Mucosa of gallbladder (tissue), 1 donor: ENCODE measurements around the gene ZNF563. TPM values are rescaled to one million over a fixed set of nuclear protein-coding genes. Genes with fewer than 3 reads are reported as not detected.
A peak's percentile ranks its signal among the peaks of the same experiment; 100 is the strongest.
"Not testable (repeated sequence)": the region's sequence is repeated elsewhere in the genome, so short reads cannot be mapped to it uniquely, and the experiment has no call there.

ENCODE experiments used
- DNase-seq: peaks from one replicate; pipeline ENCODE4 v3.0.0-alpha.2; 2020; ENCODE audit warnings: low spot score
- total RNA-seq: library from RNA; stranded (reverse); gene quantifications from one replicate; pipeline ENCODE4 v1.2.1, GENCODE V29; 2021
- donor health status: DM: no; HTN: no; CAD: no.

Gene ZNF563
- total RNA-seq, result 2.9 TPM

DNA sequence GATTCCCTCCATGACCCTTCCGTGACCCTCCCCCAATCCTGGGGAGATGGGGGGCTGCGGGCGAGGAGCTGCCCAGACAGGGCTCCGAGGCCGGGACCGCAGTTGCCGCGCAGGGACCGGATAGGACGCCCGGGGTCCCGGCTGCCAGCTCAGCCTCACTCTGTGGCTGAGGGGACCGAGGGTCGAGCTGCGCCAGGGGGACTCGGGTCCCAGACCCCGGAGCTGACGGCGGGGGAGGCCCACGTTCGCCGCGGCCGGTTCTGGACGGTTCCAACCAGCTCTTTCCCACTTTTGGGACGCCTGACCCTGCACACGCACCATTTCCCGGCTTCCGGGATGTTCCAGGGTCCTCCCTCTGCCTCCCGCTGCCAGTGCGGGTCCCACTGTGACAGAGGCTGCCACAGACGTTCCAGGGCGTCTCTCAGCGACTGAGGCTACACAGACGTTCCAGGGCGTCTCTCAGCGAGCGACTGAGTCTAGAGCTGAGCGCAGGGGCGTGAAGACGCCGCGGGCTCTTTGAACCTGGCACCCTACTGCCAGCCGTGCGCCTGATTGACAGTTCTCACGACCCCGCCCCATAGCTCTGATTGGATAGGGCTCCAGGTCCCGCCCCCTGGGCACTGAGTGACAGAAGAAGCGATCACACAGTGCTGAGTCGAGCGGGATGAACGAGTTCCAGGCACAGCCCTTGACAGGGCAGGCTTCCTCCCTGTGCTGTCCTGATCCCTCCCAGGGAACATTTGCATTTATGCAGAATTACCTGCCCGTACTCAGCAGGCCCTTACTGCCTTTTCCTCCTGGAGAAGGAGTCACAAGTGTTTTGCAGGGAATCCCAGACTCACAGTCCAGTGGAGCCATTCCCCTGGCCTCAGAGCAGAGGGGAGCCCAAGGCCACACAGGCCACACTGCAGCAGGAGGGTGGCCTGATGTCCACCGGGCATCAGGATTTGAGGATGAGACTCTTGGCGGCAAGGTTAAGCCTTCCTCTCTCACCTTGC, at the start of gene ZNF563:
ZNF563 (minus strand) TSS at position 472 of the 998 bp plus-strand sequence; CDS start at position 321, 151 bp downstream.
- peak; percentile 99 for DNase-seq

DNA sequence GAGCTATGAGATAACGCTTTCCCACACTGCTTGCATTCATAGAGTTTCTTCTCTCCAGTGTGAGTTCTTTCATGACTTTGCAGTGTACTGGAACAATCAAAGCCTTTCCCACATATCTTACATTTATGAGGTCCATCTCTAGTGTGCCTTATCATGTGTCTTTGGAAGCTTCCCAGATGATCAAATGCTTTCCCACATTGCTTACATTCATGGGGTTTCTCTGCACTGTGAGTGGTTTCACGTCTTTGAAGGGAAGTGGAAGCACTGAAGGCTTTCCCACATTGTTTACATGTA, 47.0 kb upstream of the ZNF563 start:
- no peak for DNase-seq

DNA sequence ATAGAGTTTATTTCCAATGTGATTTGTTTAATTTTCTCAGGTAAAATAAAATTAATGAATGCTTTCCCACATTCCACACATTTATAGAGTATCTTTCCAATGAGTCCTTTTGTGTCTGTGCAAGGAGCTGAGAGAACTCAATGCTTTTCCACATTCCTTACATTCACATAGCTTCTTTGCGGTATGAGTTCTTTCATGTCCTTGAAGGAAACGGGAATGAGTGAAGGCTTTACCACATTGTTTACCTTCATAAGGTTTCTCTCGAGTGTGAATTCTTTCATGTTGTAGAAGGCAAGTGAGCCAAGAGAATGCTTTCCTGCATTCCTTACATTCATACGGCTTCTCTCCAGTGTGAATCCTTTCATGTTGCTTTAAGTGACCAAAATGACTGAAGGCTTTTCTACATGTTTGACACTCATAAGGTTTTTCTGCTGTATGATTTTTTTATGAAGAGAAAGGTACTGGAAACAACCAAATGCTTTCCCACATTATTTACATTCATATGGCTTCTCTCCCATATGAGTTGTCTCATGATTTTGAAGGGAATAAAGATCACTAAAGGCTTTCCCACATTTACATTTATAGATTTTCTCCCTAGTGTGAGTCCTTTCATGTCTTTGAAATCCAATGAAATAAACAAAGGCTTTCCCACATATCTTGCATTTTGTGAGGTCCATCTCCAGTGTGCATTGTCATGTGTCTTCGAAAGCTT, 46.5 kb upstream of the ZNF563 start:
- no peak for DNase-seq

DNA sequence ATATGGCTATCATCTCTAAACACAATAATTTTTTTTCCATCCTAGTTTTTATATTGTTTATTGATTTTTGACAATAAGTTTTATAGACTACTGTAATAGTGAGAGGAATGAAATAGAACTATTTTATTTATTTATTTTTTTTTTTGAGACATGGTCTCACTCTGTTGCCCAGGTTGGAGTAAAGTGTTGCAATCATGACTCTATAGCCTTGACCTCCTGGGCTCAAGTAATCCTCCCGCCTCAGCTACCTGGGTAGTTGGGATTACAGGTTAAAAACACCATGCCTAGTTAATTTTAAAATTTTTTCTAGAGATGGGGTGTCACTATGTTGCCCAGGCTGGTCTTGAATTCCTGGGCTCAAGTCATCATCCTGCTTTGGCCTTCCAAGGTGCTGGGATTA, 40.6 kb upstream of the ZNF563 start:
- DNase-seq, result no peak

DNA sequence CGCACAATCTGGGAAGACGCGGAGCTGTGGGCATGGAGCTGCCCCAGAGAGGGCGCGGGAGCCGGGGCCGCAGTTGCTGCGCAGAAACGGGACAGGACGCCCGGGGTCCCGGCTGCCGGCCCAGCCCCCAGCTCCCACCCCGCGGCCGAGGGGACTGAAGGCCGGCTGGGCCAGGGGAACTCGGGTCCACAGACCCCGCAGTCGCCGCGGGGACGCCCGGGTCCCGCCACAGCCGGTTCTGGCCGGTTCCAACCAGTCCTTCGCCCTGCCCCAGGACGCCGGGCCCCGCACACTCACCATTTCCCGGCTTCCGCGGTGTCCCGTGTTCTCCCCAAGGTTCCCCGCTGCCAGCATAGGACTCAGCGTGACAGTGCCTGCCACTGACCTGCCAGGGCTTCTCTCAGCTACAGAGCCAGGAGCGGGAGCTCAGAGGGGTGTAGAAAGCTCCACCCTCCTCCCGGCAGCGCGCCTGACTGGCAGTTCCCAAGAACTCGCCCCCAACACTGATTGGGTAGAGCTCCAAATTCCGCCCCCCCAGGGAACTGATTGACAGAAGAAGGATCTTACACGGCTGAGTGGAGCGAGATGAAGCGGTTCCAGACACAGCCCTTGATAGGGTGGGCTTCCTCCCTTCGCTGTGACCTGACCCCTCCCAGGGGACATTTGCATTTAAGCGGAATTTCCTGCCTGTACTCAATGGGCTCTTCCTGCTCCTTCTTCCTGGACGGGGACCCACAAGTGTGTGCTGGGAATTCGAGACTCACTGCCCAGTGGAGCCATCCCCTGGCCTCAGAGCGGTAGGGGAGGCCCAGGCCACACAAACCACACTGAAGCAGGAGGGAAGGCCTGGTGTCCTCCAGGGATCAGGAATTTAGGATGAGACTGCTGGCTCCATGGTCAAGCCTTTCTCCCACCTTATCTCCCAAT, 32.1 kb upstream of the ZNF563 start, which contains the start of gene ZNF442:
ZNF442 (minus strand) TSS at position 448 of the 927 bp plus-strand sequence. CDS start 2,052 bp downstream, outside the sequence.
- DNase-seq, result peak; percentile 96

DNA sequence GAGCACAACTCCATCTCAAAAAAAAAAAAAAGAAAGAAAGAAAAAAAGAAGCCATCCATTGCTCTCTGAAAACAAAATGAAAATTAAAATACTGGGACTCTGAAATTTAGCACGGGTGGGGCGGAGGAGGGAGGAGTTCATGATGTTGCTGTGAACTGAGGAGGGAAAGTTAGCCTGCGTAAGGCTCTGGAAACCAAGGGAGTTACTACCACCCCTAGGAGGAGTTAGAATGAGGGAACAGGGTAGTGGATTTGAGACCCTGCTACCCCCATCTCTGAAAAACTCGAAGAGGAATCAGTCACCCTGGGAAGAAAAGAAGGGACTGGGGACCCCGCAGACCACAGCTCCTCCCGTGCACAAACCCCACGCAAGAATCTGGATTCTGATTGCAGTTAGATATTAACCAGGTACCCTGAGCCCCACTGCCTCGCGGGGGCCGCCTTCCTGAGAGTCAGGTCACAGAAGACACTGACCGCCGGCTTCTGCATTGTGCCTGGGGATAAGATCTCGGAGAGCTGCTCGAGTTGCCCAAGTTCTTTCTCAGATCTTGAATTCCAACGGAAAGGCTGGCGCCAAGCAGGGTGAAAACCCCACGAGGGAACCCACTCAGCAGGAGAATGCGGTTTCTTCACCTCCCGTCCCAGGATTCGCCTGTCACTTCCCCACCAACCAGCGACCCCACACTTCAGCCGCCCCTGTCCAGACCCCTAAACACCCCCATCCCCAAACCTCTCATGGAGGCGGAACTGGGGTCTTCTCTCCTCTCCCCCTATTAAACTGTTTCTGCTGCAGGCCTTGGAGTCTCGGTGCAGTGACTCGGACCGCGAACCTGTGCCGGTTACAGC, 31.2 kb upstream of the ZNF563 start:
- DNase-seq, result peak; percentile 16

DNA sequence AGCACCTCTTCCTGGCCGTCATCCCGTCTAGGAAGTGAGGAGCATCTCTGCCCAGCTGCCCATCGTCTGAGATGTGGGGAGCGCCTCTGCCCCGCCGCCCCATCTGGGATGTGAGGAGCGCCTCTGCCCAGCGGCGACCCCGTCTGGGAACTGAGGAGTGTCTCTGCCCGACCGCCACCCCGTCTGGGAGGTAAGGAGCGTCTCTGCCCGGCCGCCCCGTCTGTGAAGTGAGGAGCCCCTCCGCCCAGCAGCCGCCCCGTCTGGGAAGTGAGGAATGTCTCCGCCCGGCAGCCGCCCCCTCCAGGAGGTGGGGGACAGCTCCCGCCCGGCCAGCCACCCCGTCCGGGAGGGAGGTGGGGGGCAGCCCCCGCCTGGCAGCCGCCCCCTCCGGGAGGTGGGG, 28.8 kb upstream of the ZNF563 start:
- DNase-seq, result not testable (repeated sequence)

DNA sequence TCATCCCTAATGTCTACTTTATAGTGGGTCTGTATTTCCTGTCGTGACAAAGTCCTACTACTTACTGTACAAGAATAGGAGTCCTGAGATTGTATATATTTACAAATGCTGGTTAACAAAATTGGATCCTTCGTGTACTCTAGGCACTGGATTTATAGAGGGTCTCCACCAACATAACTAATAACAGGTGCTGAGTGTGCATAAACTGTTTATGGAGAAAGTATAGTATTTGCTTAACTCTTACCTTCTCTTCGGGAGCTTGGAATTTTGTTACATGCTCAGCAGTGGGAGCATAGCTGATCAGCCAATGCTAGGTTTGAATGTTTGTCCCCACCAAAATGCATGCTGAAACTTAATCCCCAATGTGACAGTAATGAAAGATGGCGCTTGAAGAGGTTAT, 19.9 kb upstream of the ZNF563 start:
- no peak for DNase-seq

DNA sequence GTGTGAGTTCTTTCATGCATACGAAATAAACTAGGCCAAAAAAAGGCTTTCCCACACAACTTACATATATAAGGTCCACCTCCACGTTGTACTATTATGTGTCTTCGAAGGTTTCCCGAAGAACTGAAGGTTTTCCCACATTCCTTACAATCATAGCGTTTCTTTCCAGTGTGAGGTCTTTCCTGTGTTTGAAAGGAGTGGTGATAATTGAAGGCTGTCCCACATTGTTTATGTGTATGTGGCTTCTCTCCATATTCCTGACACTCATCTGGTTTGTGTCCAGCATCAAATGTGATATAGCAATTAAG, 17.4 kb upstream of the ZNF563 start:
- no peak for DNase-seq

DNA sequence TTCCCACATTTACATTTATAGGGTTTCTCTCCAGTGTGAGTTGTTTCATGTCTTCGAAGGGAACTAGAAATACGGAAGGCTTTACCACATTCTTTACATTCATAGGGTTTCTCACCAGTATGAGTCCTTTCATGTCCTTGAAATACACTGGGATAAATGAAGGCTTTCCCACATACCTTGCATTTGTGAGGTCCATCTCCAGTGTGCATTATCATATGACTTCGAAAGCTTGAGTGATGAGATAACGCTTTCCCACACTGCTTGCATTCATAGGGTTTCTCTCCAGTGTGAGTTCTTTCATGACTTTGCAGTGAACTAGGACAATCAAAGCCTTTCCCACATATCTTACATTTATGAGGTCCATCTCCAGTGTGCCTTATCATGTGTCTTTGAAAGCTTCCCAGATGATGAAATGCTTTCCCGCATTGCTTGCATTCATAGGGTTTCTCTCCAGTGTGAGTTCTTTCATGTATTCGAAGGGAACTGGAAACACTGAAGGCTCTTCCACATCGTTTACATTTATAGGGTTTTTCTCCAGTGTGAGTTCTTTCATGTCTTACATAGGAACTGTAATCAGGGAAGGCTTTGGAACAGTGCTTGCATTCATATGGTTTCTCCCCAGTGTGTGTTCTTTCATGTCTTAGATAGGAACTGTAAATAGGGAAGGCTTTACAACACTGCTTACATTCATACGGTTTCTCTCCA, 16.9 kb upstream of the ZNF563 start:
- no peak for DNase-seq

DNA sequence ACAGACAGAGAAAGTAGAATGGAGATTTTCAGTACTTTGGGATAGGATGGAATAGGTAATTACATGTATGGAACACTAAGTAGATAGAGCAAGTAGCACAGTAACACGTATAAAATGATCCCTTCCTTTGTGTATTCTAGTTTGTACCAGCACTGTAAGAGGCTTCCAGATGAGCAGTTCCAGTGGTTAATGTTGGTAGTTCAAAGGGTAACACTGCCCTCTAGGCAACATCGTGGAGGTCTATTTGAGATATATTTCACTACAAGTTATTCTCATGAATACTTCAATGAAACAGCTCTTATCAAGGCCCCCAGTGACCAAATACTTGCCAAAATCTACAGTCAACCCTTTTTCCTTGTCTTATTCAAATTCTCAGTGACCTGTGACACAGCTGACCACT, 13.5 kb upstream of the ZNF563 start:
- DNase-seq, result no peak

DNA sequence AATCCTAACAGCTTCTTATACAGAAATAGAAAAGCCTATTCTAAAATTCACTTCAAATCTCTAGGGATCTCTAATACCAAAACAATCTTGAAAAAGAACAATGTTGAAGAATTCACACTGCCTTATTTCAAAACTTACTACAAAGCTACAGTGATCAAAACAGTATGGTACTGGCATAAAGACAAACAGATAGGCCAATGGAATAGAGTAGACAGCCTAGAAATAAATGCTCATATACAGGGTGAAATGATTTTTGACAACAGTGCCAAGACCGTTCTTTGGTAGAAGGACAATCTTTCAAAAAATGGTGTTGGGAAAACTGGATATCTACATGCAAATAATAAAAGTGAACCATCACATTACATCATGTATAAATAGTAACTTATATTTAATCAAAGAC, 11.8 kb upstream of the ZNF563 start:
- DNase-seq, result no peak

DNA sequence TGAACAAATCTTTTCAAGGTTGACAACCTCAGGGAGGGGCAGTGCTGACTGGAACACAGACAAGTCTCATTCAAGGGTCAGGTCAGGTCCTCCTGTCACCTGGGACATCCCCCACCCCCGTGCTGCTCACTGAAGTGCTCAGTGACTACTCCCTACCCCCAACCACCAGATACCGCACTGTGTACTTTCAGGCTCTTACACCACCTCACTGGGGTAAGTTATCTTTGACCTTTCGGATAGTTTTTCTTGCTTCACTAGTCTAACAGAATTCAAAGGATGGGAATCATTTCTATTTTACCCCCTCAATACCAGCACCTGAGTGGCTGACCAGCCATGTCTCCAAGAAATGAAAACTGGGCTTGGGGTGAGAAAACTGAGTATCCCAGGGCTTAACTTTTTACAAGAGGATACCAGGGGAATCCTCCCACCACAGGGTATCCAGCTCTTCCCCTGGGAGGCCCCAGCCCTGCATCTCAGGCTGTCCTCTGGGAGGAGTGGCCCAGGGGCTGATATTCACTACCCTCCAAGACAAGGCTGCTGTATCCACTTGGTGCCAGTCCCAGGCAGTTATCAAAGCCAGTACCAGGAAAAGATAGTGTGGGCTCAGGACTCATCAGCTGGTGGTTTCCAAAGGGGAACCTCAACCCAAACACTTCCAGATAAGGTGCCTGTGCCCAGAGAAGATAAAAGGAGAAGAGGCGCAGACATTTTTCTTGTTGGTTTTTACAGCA, 2.1 kb downstream of the ZNF563 start:
- DNase-seq, result no peak

DNA sequence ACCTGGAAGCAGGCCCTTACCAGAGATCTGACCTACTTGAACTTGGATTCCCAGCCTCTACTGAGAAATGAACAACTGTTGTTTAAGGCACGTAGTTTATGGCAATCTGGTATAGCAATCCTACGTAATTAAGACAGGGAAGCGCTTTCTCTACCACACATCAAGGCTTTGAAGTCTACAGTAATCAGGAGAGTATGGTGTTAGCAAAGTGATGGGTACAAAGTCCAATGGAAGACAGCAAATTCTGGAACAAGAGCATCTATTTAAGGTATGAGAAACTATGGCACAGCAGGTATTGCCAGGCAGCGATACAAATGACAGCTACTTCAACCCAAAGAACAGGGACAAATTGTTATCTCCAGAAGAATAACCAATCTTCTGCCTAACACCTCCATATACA, 3.1 kb downstream of the ZNF563 start:
- DNase-seq, result no peak

DNA sequence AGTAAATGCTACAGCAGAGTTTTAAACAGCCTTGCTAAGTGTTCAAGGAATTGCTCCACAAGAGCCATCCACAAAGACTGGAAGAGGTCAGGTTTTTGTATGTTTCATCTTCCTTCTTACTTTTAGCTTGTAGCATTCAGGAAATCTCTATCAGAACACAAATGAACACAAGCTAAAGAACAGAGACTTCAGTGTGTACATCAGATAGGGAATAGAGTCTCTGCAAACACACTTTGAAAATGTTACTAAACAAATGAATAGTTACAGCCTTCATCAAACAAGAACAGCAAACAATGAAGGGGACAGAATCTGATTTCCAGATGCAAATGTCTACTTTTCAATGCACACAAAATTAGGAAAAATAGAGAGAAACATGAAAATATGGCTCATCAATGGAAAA, 7.7 kb downstream of the ZNF563 start:
- DNase-seq, result no peak

DNA sequence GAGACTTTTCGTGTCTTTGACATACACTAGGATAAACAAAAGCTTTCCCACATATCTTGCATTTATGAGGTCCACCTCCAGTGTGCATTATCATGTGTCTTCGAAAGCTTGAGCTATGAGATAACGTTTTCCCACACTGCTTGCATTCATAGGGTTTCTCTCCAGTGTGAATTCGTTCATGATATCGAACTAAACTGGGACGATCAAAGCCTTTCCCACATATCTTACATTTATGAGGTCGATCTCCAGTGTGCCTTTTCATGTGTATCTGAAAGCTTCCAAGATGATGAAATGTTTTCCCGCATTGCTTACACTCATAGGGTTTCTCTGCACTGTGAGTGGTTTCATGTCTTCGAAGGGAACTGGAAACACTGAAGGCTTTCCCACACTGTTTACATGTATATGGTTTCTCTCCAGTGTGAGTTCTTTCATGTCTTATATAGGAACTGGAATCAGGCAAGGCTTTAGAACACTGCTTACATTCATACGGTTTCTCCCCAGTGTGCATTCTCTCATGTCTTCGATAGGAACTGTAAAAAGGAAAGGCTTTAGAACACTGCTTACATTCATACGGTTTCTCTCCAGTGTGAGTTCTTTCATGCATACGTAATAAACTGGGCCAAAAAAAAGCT, 14.5 kb downstream of the ZNF563 start:
- DNase-seq, result no peak

DNA sequence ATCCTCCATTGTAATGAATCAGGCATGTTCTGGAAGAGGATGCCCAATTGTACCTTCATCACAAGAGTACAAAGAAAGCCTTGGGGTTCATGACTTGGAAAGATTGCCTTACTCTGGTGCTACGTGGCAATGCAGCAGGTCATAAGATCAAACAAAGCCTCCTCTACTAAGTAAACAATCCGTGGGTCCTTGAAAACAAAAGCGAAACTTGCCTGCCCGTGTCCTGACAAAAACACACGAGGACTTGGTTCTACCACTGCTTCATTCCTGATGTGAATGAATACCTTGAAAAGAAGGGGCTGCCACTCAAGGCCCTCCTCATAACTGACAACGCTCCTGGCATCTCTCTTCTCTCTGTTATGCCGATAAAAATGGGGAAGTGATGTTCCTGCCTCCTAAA, 18.9 kb downstream of the ZNF563 start:
- peak; percentile 18 for DNase-seq

DNA sequence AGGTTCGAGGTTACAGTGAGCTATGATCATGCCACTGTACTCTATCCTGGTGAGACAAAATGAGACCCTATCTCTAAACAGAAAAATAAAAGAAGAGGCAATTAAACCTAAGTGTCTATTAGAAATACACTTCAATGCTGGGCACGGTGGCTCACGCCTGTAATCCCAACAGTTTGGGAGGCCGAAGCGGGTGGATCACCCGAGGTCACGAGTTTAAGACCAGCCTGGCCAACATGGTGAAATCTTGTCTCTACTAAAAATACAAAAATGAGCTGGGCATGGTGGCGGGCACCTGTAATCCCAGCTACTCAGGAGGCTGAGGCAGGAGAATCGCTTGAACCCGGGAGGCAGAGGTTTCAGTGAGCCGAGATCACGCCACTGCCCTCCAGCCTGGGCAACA, 24.5 kb downstream of the ZNF563 start:
- DNase-seq, result not testable (repeated sequence)

DNA sequence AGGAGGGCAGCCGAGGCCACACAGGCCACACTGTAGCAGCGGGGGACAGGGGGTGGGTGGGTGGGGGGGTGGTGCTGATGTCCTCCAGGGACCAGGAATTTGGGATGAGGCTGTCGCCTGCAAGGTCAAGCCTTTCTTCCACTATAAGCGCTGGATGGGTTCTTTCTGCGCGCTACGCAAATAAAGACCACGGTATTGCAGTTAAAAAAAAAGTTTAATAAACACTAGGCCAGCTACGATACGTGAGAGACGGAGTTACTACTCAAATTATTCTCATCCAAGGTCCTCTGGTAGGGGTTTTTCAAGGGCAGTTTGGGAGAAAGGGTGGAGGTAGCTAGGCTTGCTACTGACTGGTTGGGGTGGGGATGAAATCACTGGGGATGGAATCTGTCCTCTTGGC, 38.2 kb downstream of the ZNF563 start:
- DNase-seq, result no peak
